HEK293T (cell line): Measurements from ENCODE around the gene FRA10AC1.

Experiments used
- ARNT ChIP-seq: fragments of 450-650 bp; IDR thresholded peaks from 2 replicates; pipeline ENCODE4 v1.6.1; 2017; ENCODE audit warnings: mild to moderate bottlenecking
- FOXK2 ChIP-seq: fragments of 450-650 bp; IDR thresholded peaks from 2 replicates; pipeline ENCODE4 v1.6.1; 2016; ENCODE audit warnings: mild to moderate bottlenecking
- SUZ12 ChIP-seq: fragments of 450-650 bp; IDR thresholded peaks from 2 replicates; pipeline ENCODE4 v1.6.1; 2016; ENCODE audit warnings: mild to moderate bottlenecking

DNA sequence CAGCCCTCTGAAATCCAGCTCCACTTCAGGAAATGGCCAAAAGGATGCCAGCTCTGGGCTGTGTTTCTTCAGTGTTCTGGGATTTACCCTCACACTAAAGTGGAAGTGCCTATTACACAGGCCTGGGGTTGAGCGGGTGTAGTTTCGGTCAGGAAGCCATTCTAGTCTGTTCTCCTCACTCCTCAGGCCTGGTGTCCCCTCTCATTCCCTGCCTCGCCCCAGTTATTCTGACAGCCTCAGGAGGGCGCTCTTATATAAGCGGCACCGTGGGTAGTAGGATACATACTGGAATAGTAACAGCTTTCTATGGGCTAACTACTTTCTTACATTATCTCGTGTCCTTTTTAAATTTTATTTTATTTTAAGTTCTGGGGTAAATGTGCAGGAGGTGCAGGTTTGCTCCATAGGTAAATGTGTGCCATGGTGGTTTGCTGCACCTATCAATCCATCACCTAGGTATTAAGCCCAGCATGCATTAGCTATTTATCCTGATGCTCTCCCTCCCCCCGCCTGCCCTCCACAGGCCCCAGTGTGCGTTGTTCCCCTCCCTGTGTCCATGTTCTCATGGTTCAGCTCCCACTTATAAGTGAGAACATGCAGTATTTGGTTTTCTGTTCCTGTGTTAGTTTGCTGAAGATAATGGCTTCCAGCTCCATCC is 43.1 kb upstream of the FRA10AC1 start:
- TF ChIP-seq FOXK2 (no peak), ARNT (no peak), SUZ12 (no peak)
